ENCODE results near the gene IDH2. TPM values are rescaled to one million over a fixed set of nuclear protein-coding genes. Genes with fewer than 3 reads are reported as not detected.
"Not testable (repeated sequence)": the region's sequence is repeated elsewhere in the genome, so short reads cannot be mapped to it uniquely, and the experiment has no call there.

IDH2 gene
- total RNA-seq, 1 donor from 2014 or later: 18.5 TPM

- ATAC-seq (no peak), DNase-seq (ENCODE audit: low spot score) (no peak)
- intact Hi-C loops (cut with DNase I): no loop called here
Measured at GRCh38 chr15:90121086-90121485, 18.8 kb upstream of the IDH2 start.

GRCh38 chr15:90119367-90119766, 17.1 kb upstream of the IDH2 start:
- DNase-seq (ENCODE audit: low spot score): no peak
- intact Hi-C loops (cut with DNase I): no loop called here

GRCh38 chr15:90115783-90116182, 13.5 kb upstream of the IDH2 start:
- no peak for DNase-seq (ENCODE audit: low spot score)
- ATAC-seq: no peak

More at GRCh38 chr15:90119367-90119766, 17.1 kb upstream of the IDH2 start:
- ATAC-seq: no peak

GRCh38 chr15:90114451-90114901, 12.2 kb upstream of the IDH2 start:
- DNase-seq (ENCODE audit: low spot score) (no peak), ATAC-seq (no peak)
- intact Hi-C loops (cut with DNase I): no loop called here

More at GRCh38 chr15:90115783-90116182, 13.5 kb upstream of the IDH2 start:
- intact Hi-C loops (cut with DNase I): no loop called here

GRCh38 chr15:90113166-90113565, 10.9 kb upstream of the IDH2 start:
- no peak for ATAC-seq
- no peak for DNase-seq (ENCODE audit: low spot score)
- intact Hi-C loops (cut with DNase I): no loop called here

GRCh38 chr15:90109163-90109751, 7.0 kb upstream of the IDH2 start:
- DNase-seq (ENCODE audit: low spot score); ATAC-seq; intact Hi-C loops (cut with DNase I): not testable (repeated sequence)

GRCh38 chr15:90108038-90108437, 5.8 kb upstream of the IDH2 start:
- DNase-seq (ENCODE audit: low spot score); ATAC-seq; intact Hi-C loops (cut with DNase I): not testable (repeated sequence)

- ATAC-seq: no peak
- intact Hi-C loops (cut with DNase I): no loop called here
- no peak for DNase-seq (ENCODE audit: low spot score)
Measured at GRCh38 chr15:90106522-90107117, 4.4 kb upstream of the IDH2 start.

GRCh38 chr15:90105521-90105920, 3.3 kb upstream of the IDH2 start:
- intact Hi-C loops (cut with DNase I): no loop called here
- ATAC-seq: no peak
- DNase-seq (ENCODE audit: low spot score): no peak

- DNase-seq (ENCODE audit: low spot score) (no peak), ATAC-seq (no peak)
- intact Hi-C loops (cut with DNase I): no loop called here
Measured at GRCh38 chr15:90104551-90104950, 2.3 kb upstream of the IDH2 start.

GRCh38 chr15:90103701-90104329, 1.5 kb upstream of the IDH2 start:
- DNase-seq (ENCODE audit: low spot score): no peak
- ATAC-seq: no peak
- intact Hi-C loops (cut with DNase I): no loop called here

- ATAC-seq: peak; percentile 19
- intact Hi-C loops (cut with DNase I): no loop called here
- peak; percentile 73 for DNase-seq (ENCODE audit: low spot score)
Measured at GRCh38 chr15:90101130-90101968, 919 bp downstream of the IDH2 start.

GRCh38 chr15:90099868-90100831, 2.1 kb downstream of the IDH2 start:
- DNase-seq (ENCODE audit: low spot score): no peak
- ATAC-seq: peak; percentile 27

GRCh38 chr15:90099072-90099867, 3.0 kb downstream of the IDH2 start:
- no peak for ATAC-seq
- intact Hi-C loops (cut with DNase I): no loop called here
- no peak for DNase-seq (ENCODE audit: low spot score)

More at GRCh38 chr15:90099868-90100831, 2.1 kb downstream of the IDH2 start:
- intact Hi-C loops (cut with DNase I): no loop called here

GRCh38 chr15:90097475-90097874, 4.8 kb downstream of the IDH2 start:
- DNase-seq (ENCODE audit: low spot score) (no peak), ATAC-seq (no peak)
- intact Hi-C loops (cut with DNase I): no loop called here

GRCh38 chr15:90095521-90095959, 6.7 kb downstream of the IDH2 start:
- intact Hi-C loops (cut with DNase I): no loop called here
- ATAC-seq: no peak
- DNase-seq (ENCODE audit: low spot score): no peak

- no peak for DNase-seq (ENCODE audit: low spot score)
- intact Hi-C loops (cut with DNase I): no loop called here
- no peak for ATAC-seq
Measured at GRCh38 chr15:90091156-90091931, 10.9 kb downstream of the IDH2 start.
